HEK293 (cell line): Measurements from ENCODE around the gene APCDD1.

ENCODE experiments used
- CTCF ChIA-PET: fragments of 350-600 bp; formaldehyde crosslinking; extraction: SDS; loops from one replicate; lab custom pipeline; 2021; ENCODE audit warnings: antibody characterized with exemption; lab: Yijun Ruan, JAX
- POLR2A ChIA-PET: fragments of 300-600 bp; formaldehyde crosslinking; extraction: SDS; loops from one replicate; lab custom pipeline; 2020; ENCODE audit warnings: antibody characterized with exemption, inconsistent platforms; lab: Yijun Ruan, JAX
- H3K27ac ChIP-seq: fragments of 200-500 bp; sonication (Bioruptor generic); 2 replicates; pipeline ENCODE4 v1.5.1; 2014; ENCODE audit warnings: low read depth, low read length, control low read depth, inconsistent platforms; ENCODE audit errors: extremely low read depth
- H3K36me3 ChIP-seq, 2 experiments: fragments of 200-500 bp in 1 of 2; sonication (Bioruptor generic) in 1 of 2; 1 replicate in 1 of 2; 2 replicates in 1 of 2; pipeline ENCODE4 v1.5.1; 2014 to 2017; ENCODE audit warnings: inconsistent platforms in 2 of 2, low read length in 2 of 2; ENCODE audit not compliant: control insufficient read depth in 2 of 2, insufficient read depth in 1 of 2
- H3K4me1 ChIP-seq: fragments of 200-500 bp; sonication (Bioruptor generic); 2 replicates; pipeline ENCODE4 v1.5.1; 2014; ENCODE audit warnings: mild to moderate bottlenecking, low read length, inconsistent platforms; ENCODE audit not compliant: control insufficient read depth, insufficient read depth
- H3K4me3 ChIP-seq: 2 replicates; pipeline ENCODE4 v1.5.1; 2011; ENCODE audit warnings: low read depth, mild to moderate bottlenecking, control low read depth, low read length, moderate library complexity
- H3K9me3 ChIP-seq: fragments of 200-500 bp; sonication (Bioruptor generic); 2 replicates; pipeline ENCODE4 v1.5.1; 2014; ENCODE audit warnings: low read depth, low read length, inconsistent platforms; ENCODE audit not compliant: control insufficient read depth, insufficient read depth
- AEBP2 ChIP-seq: fragments of 450-650 bp; formaldehyde crosslinking; IDR thresholded peaks from 2 replicates; pipeline ENCODE4 v1.5.1; 2016; ENCODE audit warnings: missing biosample characterization, missing genetic modification characterization, borderline replicate concordance
- IKZF3 ChIP-seq: fragments of 450-650 bp; IDR thresholded peaks from 2 replicates; pipeline ENCODE4 v1.5.0; 2018; ENCODE audit warnings: missing biosample characterization, mild to moderate bottlenecking, missing genetic modification characterization, moderate library complexity
- KLF16 ChIP-seq: fragments of 450-650 bp; formaldehyde crosslinking; IDR thresholded peaks from 2 replicates; pipeline ENCODE4 v1.5.1; 2017; ENCODE audit warnings: missing biosample characterization, missing genetic modification characterization
- MYNN ChIP-seq: fragments of 450-650 bp; formaldehyde crosslinking; IDR thresholded peaks from 2 replicates; pipeline ENCODE4 v1.5.1; 2016; ENCODE audit warnings: missing biosample characterization, missing genetic modification characterization, borderline replicate concordance
- PRDM1 ChIP-seq: fragments of 450-650 bp; formaldehyde crosslinking; IDR thresholded peaks from 2 replicates; pipeline ENCODE4; 2016; ENCODE audit warnings: missing biosample characterization, missing genetic modification characterization
- SP2 ChIP-seq: fragments of 450-650 bp; formaldehyde crosslinking; IDR thresholded peaks from 2 replicates; pipeline ENCODE4 v1.5.1; 2016; ENCODE audit warnings: missing biosample characterization, missing genetic modification characterization
- SP7 ChIP-seq: fragments of 450-650 bp; formaldehyde crosslinking; IDR thresholded peaks from 2 replicates; pipeline ENCODE4 v1.5.1; 2016; ENCODE audit warnings: missing biosample characterization, missing genetic modification characterization
- TCF7L2 ChIP-seq: IDR thresholded peaks from 2 replicates; pipeline ENCODE4 v1.6.1; 2011; ENCODE audit warnings: low read depth, mild to moderate bottlenecking, inconsistent platforms, low read length, moderate library complexity, borderline replicate concordance
- ZFP41 ChIP-seq: fragments of 450-650 bp; formaldehyde crosslinking; IDR thresholded peaks from 2 replicates; pipeline ENCODE4 v1.5.1; 2016; ENCODE audit warnings: missing biosample characterization, missing genetic modification characterization, borderline replicate concordance
- ZNF132 ChIP-seq: fragments of 450-650 bp; formaldehyde crosslinking; IDR thresholded peaks from 2 replicates; pipeline ENCODE4 v1.5.1; 2017; ENCODE audit warnings: missing biosample characterization, missing genetic modification characterization, borderline replicate concordance
- ZNF16 ChIP-seq: fragments of 450-650 bp; formaldehyde crosslinking; IDR thresholded peaks from 2 replicates; pipeline ENCODE4 v1.5.1; 2016; ENCODE audit warnings: low read depth, missing biosample characterization, missing genetic modification characterization
- ZNF341 ChIP-seq: fragments of 450-650 bp; formaldehyde crosslinking; IDR thresholded peaks from 2 replicates; pipeline ENCODE4; 2016; ENCODE audit warnings: low read depth, missing biosample characterization, missing genetic modification characterization
- ZNF37A ChIP-seq: fragments of 450-650 bp; IDR thresholded peaks from 2 replicates; pipeline ENCODE4 v1.5.1; 2018; ENCODE audit warnings: missing biosample characterization, missing genetic modification characterization
- ZNF501 ChIP-seq: fragments of 450-650 bp; formaldehyde crosslinking; IDR thresholded peaks from 2 replicates; pipeline ENCODE4 v1.5.1; 2016; ENCODE audit warnings: missing biosample characterization, missing genetic modification characterization
- ZNF560 ChIP-seq: fragments of 450-650 bp; formaldehyde crosslinking; IDR thresholded peaks from 2 replicates; pipeline ENCODE4 v1.5.1; 2017; ENCODE audit warnings: missing biosample characterization, missing genetic modification characterization, borderline replicate concordance
- ZNF654 ChIP-seq: fragments of 450-650 bp; formaldehyde crosslinking; IDR thresholded peaks from 2 replicates; pipeline ENCODE4 v1.5.1; 2016; ENCODE audit warnings: low read depth, missing biosample characterization, missing genetic modification characterization
- ZNF660 ChIP-seq: fragments of 450-650 bp; IDR thresholded peaks from 2 replicates; pipeline ENCODE4 v1.5.1; 2018; ENCODE audit warnings: missing biosample characterization, mild to moderate bottlenecking, missing genetic modification characterization
- ZNF747 ChIP-seq: fragments of 450-650 bp; formaldehyde crosslinking; IDR thresholded peaks from 2 replicates; pipeline ENCODE4 v1.5.1; 2016; ENCODE audit warnings: missing biosample characterization, missing genetic modification characterization
- ZNF76 ChIP-seq: fragments of 450-650 bp; formaldehyde crosslinking; IDR thresholded peaks from 2 replicates; pipeline ENCODE4; 2016; ENCODE audit warnings: low read depth, missing biosample characterization, missing genetic modification characterization, borderline replicate concordance
- ZNF768 ChIP-seq: fragments of 450-650 bp; formaldehyde crosslinking; IDR thresholded peaks from 2 replicates; pipeline ENCODE4 v1.5.1; 2018; ENCODE audit warnings: missing biosample characterization, mild to moderate bottlenecking, missing genetic modification characterization
- ZNF776 ChIP-seq: fragments of 450-650 bp; formaldehyde crosslinking; IDR thresholded peaks from 2 replicates; pipeline ENCODE4 v1.5.0; 2017; ENCODE audit warnings: missing biosample characterization, missing genetic modification characterization, borderline replicate concordance
- ZSCAN30 ChIP-seq: fragments of 450-650 bp; IDR thresholded peaks from 2 replicates; pipeline ENCODE4 v1.5.1; 2018; ENCODE audit warnings: missing biosample characterization, mild to moderate bottlenecking, missing genetic modification characterization, moderate library complexity
- TF ChIP-seq, protein P1 (sequence below): fragments of 450-650 bp; formaldehyde crosslinking; IDR thresholded peaks from 2 replicates; pipeline ENCODE4 v1.5.1; 2016; ENCODE audit warnings: missing biosample characterization, missing genetic modification characterization
- TF ChIP-seq, protein P2 (sequence below): fragments of 450-650 bp; formaldehyde crosslinking; IDR thresholded peaks from 2 replicates; pipeline ENCODE4 v1.5.1; 2016; ENCODE audit warnings: missing biosample characterization, missing genetic modification characterization
- TF ChIP-seq, protein P3 (sequence below): fragments of 450-650 bp; formaldehyde crosslinking; IDR thresholded peaks from 2 replicates; pipeline ENCODE4 v1.5.1; 2016; ENCODE audit warnings: missing biosample characterization, missing genetic modification characterization

APCDD1 gene

DNA sequence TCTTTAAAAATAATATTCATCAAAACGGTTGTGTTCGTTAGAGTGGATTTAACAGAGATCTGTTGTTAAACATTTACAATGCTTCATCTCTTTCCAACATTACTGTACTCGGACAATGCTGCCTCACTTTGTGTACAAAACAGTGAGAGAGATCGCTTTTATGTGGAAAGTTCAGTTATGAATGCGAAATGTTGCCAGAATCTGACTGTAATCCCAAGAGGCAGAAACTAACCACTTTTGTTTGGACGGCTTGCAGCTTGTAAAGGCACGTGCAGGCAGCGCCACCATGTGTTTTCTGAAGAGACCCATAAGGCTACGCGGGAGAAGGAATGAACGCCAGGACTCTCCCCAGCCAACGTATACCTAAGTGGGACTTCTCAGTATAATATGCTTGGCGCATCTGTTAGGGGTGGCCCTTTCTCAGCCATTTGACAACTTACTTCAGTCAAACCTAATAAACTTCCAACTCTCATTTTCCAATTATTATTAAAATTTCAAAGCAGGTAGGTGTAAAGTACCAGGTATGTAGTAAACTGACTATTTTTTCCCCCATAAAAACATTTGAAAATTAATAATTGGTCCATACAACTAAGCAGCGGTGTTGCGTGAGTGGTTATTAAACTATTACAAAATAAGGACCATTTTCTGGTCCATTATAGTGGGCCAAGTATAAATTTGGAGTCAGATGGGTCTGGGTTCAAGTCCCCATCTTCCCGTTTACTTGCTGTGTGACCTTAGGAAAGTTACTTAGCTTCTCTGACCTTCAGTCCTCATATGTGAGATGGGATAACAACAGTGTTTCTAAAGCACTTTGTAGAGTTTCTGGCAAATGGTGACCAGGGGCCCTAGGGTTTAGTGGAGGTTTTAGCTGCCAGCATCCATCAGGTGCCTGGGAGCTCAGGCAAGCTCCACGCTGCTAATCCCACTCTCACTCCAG is 65.8 kb downstream of the APCDD1 start:
- TF ChIP-seq ZFP41 (no peak), ZNF37A (tag by site-specific recombination) (no peak), IKZF3 (0 out of 2 replicates have a peak, but pooled peaks have one; percentile 18), ZNF768 (tag by site-specific recombination) (0 out of 2 replicates have a peak, but pooled peaks have one; percentile 23), PRDM1 (tag by site-specific recombination) (peak; percentile 37; the same call in 1 of the 2 replicates), ZNF654 (tag by site-specific recombination) (peak; percentile 80), ZNF660 (0 out of 2 replicates have a peak, but pooled peaks have one; percentile 19), ZNF76 (tag by site-specific recombination) (peak; percentile 82; the same call in 1 of the 2 replicates), ZNF501 (tag by site-specific recombination) (0 out of 2 replicates have a peak, but pooled peaks have one; percentile 31), ZSCAN30 (tag by site-specific recombination) (0 out of 2 replicates have a peak, but pooled peaks have one; percentile 58), ZNF776 (no peak)
- TF ChIP-seq, protein P1, sequence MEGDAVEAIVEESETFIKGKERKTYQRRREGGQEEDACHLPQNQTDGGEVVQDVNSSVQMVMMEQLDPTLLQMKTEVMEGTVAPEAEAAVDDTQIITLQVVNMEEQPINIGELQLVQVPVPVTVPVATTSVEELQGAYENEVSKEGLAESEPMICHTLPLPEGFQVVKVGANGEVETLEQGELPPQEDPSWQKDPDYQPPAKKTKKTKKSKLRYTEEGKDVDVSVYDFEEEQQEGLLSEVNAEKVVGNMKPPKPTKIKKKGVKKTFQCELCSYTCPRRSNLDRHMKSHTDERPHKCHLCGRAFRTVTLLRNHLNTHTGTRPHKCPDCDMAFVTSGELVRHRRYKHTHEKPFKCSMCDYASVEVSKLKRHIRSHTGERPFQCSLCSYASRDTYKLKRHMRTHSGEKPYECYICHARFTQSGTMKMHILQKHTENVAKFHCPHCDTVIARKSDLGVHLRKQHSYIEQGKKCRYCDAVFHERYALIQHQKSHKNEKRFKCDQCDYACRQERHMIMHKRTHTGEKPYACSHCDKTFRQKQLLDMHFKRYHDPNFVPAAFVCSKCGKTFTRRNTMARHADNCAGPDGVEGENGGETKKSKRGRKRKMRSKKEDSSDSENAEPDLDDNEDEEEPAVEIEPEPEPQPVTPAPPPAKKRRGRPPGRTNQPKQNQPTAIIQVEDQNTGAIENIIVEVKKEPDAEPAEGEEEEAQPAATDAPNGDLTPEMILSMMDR = peak; percentile 89
- H3K27ac ChIP-seq = no peak overlapping the region
- ChIA-PET POLR2A (no interaction called here), CTCF (interaction anchor here (0.6 to 5.0 kb wide), 20 partner anchors 9 to 836 kb away, joined by 3 to 115 read pairs (median 3); no protein-coding TSS in a partner anchor)
- no peak overlapping the region for H3K4me3 ChIP-seq
- H3K9me3 ChIP-seq = no peaks in the 10 kb centered on the region
- no peaks in the 10 kb centered on the region for H3K36me3 ChIP-seq
- peaks cover 2% of the 10 kb centered on the region for H3K4me1 ChIP-seq

DNA sequence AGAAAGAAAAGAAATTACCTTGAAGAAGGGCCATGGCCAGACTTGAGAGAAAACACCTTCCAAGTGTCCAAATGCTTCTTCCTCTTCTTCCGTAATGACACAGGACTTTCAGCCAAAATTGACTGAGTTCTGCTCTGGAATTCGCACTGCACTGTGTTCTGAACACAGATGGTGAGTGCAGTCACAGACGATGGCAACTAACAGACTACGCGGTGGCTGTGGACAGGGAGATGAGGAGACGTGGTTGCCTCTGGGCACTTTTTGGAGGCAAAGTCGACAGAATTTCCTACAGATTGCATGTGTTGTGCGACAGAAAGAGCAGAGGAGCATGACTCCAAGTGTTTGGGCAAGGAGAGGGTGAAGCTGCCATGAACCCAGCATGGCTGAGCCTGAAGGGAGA is 67.1 kb downstream of the APCDD1 start:
- CTCF ChIA-PET = interaction anchor here (0.6 to 2.2 kb wide), 3 partner anchors 106 to 551 kb away, joined by 3 to 13 read pairs (median 5); no protein-coding TSS in a partner anchor
- H3K9me3 ChIP-seq = no peaks in the 10 kb centered on the region
- TF ChIP-seq ZNF341 (tag by site-specific recombination) (no peak), ZNF747 (tag by site-specific recombination) (no peak), ZNF560 (no peak), SP2 (tag by site-specific recombination) (no peak), ZNF132 (tag by site-specific recombination) (no peak), KLF16 (tag by site-specific recombination) (no peak), AEBP2 (tag by site-specific recombination) (no peak), ZNF16 (no peak), TCF7L2 (no peak), SP7 (tag by site-specific recombination) (no peak), MYNN (no peak)
- TF ChIP-seq, protein P2, sequence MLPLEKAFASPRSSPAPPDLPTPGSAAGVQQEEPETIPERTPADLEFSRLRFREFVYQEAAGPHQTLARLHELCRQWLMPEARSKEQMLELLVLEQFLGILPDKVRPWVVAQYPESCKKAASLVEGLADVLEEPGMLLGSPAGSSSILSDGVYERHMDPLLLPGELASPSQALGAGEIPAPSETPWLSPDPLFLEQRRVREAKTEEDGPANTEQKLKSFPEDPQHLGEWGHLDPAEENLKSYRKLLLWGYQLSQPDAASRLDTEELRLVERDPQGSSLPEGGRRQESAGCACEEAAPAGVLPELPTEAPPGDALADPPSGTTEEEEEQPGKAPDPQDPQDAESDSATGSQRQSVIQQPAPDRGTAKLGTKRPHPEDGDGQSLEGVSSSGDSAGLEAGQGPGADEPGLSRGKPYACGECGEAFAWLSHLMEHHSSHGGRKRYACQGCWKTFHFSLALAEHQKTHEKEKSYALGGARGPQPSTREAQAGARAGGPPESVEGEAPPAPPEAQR (tag by site-specific recombination) = no peak
- TF ChIP-seq, protein P3, sequence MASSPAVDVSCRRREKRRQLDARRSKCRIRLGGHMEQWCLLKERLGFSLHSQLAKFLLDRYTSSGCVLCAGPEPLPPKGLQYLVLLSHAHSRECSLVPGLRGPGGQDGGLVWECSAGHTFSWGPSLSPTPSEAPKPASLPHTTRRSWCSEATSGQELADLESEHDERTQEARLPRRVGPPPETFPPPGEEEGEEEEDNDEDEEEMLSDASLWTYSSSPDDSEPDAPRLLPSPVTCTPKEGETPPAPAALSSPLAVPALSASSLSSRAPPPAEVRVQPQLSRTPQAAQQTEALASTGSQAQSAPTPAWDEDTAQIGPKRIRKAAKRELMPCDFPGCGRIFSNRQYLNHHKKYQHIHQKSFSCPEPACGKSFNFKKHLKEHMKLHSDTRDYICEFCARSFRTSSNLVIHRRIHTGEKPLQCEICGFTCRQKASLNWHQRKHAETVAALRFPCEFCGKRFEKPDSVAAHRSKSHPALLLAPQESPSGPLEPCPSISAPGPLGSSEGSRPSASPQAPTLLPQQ (tag by site-specific recombination) = no peak
- TF ChIP-seq, all 188 proteins: peak for 0
- no peak overlapping the region for H3K27ac ChIP-seq
- no peak overlapping the region for H3K4me3 ChIP-seq
- POLR2A ChIA-PET = no interaction called here
- peaks cover 2% of the 10 kb centered on the region for H3K4me1 ChIP-seq
- no peaks in the 10 kb centered on the region for H3K36me3 ChIP-seq
